Fibroblast of gingiva (primary cell): ENCODE data around the gene TMEM170B.

ENCODE experiments used
- DNase-seq: peaks from one replicate; pipeline ENCODE4 v3.0.0-alpha.2; 2011; ENCODE audit warnings: low read depth

TMEM170B gene

DNA sequence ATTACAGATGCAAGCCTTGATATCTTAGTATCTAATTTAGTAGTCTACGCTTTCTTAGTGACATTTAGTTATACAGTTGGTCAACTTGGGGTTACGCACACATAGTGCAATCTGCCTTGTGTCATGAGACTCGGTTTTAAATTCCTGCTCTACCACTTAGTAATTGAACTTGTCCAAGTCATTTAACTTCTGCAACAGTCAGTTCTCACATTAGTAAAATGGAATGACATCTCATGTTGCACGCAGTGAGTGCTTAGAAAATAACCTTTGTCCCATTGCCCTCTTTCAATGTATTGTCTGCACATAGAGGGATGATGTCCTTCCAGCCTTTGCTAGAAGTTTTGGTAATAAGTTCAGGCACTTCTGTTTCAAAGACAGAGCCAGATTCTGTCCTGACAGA is 48.6 kb downstream of the TMEM170B start:
- DNase-seq, result peak; percentile 56

DNA sequence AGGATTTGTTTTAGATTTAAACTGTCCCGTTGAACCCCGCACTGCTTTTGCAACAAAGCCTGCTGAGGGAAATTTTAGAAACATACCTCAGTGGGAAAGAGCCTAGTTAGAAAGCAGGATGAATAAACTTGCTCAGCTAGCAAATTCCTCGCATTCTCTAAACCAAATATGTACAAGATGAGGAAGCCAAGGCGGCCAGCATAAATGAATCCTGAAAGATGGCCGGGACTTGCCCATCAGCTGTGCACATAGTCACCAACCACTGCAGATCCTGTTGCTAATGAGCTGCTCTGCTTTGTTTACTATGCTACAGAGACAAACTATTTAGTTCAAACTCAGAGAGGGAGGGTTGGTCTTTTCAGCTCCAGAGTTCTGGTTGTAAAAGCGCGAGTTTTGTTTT is 49.0 kb downstream of the TMEM170B start:
- DNase-seq, result peak; percentile 93

DNA sequence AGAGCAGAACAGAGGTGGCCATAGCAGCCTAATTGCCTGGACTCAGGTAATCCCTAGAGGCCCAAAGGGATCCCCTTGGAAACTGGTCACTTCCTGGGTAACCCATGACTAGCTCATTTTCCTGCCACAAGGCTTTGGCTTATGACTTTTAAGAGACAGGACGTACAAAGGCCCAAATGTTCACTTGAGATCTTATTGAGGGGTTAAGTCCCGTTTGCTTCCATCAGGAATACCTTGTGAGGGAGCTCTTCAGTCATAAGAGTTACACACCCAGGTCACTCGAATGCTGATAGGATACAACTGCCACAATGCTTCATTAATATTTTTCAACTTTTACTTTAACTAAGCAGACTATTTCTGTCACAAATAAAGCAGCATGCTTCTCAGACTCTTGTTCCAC is 51.7 kb downstream of the TMEM170B start:
- DNase-seq, result no peak

DNA sequence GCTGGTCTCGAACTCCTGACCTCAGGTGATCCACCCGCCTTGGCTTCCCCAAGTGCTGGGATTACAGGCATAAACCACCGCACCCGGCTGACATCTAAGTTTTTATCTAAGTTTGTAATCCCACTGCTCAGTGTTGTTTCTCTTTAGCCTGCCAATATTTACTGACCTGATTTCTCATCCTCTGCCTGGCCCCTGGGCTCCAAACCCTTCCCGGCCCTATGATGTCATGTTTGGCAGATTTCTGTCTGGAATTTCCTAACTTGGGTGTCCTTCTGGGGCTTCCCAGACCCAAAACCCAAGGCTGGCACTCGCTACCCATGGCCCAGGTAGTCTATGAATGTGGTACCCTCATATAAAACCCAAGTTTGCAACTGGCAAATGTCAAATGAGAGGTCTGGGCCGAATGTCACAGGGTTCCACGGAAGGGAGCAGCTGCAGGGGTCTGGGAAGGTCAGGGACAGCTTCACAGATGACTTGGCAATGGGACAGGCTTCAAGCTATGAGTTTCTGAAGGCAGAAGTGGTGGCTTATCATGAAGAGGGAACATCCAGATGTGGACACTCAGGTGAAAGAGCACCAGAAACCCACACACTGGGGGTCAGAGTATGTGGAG is 54.9 kb downstream of the TMEM170B start:
- no peak for DNase-seq

DNA sequence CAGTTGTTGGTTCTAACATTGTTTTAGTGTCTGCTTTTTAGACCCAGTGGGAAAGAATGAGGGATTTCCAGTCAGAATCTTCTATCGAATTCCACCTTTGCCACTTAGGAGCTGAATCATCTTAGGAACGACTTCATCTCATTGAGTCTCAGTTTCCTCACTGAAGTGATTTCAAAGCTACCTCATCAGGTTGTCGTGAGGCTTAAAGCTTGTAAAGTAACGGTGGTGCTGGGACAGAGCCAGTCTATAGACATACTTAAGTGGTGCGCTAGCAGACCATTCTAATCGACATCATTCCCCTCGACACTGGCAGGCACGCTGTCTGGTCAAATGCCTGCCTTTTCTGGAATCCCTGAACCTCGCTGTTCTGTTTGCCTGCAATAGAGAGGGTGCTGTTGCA is 55.5 kb downstream of the TMEM170B start:
- DNase-seq, result no peak

DNA sequence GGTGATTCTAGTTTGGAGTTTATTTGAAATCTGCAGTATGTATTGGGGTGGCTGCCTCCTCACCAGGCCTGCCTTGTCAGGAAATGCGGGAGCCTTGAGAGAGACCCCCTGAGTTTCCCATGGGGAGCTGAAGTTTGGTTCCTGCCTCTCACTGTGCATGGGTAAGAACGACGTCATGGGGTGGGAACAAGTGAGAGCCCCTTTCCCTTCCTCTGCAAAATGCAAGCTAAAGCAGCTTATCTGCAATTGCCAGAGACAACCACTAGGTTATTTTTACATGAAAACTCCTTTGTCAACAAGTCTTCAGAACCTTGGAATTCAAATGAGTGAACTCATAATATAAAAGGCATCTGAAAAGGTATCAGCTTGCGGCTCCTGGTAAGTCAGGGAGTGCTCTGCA is 58.4 kb downstream of the TMEM170B start:
- no peak for DNase-seq

DNA sequence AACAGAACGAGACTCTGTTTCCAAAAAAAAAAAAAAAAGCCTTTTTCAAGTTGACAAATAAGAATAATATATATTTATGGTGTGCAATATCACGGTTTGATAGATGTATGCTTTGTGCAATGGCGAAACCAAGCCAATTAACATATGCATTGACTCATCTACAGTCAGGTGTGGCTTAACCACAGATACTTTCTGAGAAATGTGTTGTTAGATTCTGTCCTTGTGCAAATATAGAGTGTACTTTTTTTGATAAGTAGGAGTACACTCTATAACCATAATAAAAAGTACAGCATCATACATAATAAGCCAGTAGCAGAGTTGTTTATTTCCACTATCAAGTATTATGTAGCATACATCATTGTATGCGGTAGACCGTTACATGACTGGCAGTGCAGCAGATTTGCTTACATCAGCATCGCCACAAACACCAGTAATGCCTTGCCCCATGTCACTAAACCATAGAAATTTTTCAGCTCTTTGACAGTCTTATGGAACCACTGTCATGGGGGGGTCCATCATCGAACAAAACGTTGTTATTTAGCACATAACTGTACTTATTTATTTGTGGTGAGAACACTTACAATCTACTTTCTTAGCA is 59.2 kb downstream of the TMEM170B start:
- no peak for DNase-seq

DNA sequence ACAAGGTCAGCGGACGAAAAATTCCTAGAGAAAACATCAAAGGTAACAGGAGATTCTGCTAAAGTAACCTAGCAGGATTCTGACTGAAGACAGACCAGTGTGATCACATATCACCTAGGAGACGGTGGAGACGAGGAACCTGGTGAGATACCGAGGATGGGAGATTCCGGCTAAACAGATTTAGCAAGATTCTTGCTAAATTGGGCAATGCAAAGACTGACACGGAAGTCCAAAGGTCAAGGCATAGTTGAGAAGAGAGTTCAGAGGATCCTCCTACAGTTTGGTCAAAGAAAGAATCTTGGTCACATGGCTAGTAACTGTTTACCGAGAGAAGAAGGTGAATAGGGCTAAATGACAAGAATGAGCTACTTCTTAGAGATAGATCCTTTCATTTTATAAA is 61.1 kb downstream of the TMEM170B start:
- no peak for DNase-seq

DNA sequence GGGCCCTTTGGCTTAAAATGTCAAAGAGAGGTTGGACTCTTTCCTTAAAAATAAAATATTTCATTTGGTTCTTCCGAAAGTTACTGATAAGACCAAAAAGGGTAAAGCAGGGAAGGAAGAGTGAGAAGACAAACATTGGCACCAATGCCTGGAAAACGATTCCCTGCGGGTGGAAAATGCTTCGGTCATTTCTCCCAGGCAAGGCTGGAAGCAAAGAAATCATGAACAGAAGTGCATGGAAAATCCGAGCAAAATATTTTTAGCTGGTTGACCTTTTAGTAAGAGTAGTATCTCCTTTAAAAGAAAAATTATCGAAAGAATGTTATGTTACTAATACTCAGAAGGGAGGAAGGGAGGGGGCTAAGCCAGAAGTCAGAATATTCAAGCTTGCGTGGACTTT is 62.7 kb downstream of the TMEM170B start:
- DNase-seq, result no peak

DNA sequence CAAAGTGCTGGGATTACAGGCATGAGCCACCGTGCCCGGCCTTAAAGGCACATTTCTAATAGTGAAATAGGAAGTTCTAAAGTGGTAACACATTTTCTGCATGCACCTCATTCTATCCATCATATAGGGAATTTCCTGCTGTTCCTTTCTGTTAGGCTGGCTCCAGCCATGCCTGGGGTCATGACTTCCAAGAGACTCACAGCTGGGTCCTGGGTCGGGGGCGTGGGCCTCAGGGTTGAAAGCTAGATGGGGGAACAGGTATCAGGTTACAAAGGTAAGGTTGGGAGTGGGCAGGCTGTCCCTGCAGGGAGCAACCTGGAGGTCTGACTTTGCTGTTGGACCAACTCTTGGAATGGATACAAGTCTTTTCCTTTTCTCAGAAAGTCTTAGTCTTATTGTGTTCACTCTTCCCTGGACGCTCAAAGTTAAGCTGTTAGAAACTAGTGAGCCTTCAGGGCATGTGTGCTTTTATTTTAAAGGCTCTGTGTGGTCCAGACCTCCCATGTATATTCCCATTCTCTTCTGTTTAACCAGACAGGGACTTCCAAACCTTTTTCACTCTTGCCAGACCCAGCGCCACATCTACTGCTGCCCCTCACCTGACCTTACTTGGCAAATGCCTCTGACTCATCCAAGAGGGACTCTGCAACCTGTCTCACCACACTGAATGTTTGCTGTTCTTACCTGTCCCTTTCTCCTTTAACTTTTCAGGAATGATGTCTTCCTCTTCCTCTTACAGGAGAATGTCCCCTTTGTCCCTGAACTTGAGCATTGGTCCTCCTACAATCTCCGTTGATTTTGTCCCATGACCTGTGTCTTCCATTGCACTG is 64.4 kb downstream of the TMEM170B start:
- no peak for DNase-seq

DNA sequence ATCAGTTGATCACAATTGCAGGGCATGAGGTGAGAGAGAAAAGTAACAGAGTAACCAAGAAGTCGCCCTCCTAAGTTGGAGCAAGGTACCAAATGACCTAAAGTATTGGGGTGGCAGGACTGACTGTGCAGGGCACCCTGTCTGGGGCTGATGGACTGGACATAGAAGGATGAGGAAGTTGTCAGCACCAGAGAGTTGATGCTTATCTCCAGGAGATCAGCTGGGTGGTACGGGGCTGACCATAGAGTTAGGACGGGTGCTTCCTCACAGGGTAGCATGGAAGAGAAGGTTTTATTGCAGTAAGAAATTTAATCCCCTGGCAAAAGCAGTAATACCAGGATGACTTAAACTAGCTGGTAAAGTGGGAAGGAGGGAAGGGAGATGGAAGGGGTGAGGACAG is 66.7 kb downstream of the TMEM170B start:
- no peak for DNase-seq

DNA sequence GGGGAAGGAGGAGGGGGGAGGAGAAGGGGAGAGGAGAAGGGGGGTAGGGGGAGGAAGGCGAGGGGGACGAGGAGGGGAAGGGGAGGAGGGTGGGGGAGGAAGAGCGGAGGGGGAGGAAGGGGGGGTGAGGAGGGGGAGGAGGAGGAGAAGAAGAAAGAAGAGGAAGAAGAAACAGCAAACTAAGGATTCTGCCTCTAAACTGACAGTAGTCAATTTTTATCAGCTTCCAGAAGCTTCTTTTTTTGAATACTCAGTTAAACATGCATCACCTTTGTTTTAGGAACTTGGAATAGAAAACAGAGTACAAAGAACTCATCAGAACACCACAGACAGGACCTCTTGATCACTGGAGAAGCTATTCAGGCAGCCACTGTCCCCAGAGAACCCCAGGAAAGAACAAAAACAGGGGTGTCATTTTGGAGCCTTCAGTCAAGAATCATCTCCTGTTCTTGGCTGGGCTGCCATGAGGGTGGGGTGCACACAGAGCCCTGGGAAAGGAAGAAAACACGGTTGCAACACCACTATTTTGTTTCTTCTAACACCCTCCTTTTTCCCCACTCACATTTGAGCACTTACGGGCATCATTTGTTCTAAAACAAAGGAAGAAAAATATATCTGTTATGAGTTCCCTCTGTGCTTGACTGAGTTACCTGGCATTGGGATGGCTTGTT is 67.4 kb downstream of the TMEM170B start:
- no peak for DNase-seq

DNA sequence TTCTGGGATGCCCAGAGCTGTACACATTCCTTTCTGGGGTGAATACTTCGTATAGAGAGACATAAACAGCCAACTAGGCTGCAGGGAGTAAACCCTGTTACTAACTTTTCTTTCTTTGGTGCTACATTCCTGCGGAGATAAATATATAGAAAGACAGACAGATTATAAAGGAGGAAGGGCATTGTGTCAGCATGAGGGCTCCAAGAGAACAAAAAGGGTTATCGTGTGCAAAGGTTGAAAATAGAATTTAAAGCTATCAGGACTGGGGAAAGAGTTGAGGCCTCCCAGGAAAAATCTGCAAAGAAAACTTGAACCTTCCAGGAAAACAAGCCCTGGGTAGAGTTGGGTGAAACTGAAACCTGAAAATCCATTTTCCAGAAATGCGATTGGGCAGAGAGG is 68.0 kb downstream of the TMEM170B start:
- no peak for DNase-seq

DNA sequence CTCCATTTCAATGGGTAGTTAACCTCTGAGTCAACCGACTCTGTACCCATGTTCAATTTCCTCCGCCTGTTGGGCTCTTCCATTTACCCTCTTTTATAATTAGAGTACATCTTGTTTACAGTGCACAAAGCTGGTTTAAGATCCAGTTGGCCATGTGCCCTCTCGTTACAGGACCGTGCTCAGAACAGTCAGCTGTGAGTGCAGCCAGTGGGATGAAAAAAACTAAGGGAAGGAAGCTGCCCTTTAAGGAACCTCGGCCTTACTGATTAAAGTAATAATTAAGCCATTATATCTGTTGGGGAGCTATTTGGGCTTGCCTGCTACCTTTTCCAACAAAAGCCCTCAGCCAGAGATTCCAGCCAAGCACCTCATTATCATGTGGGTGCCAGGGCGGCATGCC is 68.8 kb downstream of the TMEM170B start:
- DNase-seq, result no peak

DNA sequence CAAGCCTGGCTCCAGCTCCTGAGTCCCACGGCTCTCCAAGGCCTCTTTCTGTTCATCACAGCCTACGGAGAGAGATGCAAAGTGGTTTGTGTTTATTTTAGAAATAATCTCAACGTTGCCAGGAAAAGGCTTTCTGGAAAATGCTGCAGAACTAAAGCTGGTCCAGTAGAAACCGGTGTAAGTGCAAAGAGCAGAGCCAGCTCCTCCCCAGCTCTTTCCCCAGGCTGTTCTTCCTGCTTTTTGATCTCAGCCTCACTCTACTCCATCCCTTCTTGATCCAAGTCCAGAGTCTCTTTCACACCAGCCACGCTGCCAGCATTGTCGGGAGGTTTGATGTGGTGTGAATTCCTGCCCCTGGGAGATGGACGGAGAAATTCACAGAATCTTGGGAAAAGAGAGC is 69.8 kb downstream of the TMEM170B start:
- DNase-seq, result no peak

DNA sequence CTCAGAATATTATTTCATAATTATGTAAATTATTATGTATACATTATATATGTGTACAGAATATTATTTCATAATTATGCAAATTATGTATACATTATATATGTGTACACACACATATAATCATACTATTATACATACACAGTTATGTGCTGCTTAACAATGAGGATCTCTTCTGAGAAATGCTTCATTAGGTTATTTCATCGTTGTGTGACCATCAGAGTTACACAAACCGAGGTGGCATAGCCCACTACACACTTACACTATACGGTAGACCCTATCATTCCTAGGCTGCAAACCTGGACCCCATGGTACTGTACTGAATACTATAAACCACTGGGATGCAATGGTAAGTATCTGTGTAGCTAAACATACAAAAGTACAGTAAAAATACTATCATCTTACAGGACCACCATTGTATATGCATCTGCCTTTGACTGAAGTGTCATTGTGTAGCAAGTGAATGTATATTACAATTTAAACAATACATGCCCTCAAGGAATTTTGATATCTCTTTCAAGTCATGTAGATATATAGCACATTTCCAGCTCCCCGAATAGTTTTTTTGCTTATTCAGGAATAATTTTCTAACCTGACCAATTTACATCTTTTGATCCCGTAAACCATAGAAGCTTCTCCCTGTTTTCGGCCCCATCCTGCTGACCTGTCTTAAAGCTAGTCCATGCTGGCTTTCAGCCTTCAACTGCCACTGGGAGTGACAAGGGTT is 71.2 kb downstream of the TMEM170B start:
- no peak for DNase-seq

DNA sequence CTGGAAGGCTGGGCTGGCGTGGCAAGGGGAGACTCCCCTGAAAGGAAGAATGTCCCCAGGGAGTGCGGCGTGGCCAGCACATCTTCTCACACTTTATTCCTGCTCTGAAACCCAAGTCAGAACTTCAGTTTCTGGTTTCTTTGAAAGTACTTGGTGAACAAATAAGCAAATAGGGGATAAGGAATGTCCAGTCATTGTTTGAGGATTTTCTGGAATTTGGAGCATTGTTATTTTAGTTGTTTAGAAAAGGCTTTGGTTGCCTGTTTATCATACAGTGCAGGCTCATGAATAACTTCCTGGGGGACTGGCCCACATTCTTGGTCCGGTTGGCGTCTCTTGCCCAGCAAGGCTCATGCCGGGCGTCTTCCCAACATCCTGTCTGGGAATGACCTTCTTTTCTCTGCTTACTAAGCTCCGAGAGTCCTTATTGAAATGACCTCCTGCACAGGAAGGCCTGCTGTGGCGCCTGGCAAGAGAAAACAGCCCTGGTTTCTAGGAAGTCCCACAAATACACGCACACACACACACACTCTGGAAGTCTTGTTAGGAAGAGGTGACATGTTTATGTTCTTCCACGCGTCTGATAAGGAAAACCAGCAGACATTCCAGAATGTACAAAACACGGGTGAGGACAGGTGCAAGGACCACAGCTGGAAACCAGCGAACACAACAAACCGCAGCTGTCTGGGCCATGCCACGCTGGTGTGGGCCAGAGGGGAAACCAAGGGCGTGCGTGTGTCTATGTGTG is 71.9 kb downstream of the TMEM170B start:
- peak; percentile 97 for DNase-seq

DNA sequence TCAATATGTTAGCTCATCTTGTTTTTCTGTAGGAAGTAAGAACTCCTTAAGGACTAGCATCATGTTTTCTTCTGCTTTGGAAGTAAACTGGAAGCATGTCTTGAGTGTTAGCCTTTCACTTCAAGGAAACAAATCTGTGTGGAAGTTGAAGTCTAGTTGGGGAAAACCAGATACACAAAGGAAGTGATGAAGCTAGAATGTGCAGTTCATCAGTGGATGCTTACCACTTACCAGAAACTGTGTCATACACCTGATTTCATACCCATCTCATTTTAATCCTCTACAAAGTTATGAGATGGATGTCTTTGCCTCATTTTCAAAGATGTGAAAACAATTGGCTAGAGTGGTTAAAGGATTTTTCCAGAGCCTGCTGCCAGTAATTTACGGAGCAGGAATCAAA is 75.8 kb downstream of the TMEM170B start:
- no peak for DNase-seq

DNA sequence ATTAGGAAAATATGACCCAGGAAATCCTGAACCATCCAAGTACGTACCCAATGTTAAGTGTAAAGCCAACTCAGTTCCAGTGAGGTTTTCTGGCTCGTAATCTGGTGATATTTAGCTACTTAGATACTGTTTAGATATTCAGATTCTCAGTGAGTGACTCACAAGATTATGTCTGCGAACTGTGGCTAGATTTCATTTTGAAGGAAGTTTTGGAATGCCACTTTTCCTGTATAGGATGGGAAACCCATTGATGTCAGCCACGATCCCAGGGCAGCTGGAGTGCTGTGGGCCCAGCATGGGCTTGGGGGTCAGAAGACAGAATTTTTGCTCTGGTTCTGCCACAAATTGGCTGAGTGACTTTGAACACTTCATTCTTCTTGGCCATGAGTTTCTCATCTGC is 76.3 kb downstream of the TMEM170B start:
- DNase-seq, result peak; percentile 79

DNA sequence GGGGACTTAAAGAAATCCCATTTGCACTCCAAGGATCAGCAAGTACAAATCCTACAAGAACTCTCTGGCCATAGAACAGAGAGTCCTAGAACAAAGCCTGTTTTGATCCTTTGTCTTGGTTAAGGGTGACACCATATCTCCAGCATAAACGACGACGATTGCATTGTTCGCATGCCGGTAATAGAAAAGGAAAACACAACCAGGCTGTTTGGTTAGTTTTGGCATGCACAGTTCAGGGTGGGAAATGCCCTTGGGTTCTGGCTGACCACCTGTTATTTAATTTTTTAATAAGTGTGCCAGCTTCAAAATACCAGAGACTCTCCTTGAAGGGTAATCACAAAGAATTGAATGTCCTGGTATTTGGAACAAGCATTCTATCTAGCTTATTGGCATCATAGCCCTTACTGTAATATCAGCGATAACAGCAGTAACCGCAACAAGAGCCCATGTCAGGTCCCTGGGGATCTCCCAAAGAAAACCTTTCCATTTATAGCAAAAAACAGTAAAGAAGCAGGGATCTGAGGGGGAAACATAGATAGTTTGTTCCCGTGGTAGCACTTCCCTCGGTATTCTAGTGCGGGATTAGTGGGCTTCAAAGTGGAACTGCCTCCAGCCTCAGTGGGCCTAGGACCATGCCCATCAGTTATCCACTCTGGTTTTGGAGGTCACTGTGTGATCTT is 77.1 kb downstream of the TMEM170B start:
- no peak for DNase-seq

DNA sequence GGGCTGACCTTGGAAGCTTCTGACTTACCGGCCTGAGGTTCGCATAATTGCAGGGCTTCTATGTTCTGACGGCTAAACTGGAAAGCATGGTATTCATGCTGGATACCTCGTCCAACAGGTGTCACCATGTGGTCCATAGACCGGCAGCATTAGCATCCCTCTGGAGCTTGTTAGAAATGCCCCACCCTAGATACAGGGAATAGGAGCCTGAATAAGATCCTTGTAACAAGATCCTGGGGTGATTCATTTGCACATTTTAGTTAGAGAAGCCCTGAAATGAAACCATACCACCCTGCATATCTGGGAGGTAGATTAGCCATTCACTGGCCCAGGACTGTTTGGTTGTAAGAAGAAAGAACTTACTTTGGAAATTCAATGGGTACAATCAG is 77.7 kb downstream of the TMEM170B start:
- peak; percentile 36 for DNase-seq
